MM.1S (cell line): ENCODE data around the gene FCAR.
"Not testable (repeated sequence)": the region's sequence is repeated elsewhere in the genome, so short reads cannot be mapped to it uniquely, and the experiment has no call there.

Experiments used
- EZH2 ChIP-seq: fragments of 300-600 bp; sonication (generic); optimal IDR thresholded peaks from 2 replicates; pipeline ENCODE3; 2017; ENCODE audit warnings: low read depth, mild to moderate bottlenecking, antibody characterized with exemption, low read length, mixed read lengths
- EZH2phosphoT487 ChIP-seq: fragments of 300-600 bp; sonication (generic); IDR thresholded peaks from 2 replicates; pipeline ENCODE4 v1.6.1; 2018; ENCODE audit warnings: antibody characterized with exemption, low read length
- TF ChIP-seq, protein P1 (sequence below): fragments of 300-600 bp; sonication (generic); IDR thresholded peaks from 2 replicates; pipeline ENCODE4 v1.5.1; 2016; ENCODE audit warnings: antibody characterized with exemption, low read length, mixed read lengths

DNA sequence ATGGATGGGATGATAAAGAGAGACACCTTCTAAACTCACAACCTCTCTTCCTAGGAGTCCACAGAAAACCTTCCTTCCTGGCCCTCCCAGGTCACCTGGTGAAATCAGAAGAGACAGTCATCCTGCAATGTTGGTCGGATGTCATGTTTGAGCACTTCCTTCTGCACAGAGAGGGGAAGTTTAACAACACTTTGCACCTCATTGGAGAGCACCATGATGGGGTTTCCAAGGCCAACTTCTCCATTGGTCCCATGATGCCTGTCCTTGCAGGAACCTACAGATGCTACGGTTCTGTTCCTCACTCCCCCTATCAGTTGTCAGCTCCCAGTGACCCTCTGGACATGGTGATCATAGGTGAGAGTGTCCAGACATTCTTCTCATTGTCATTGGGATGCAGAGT, 36.5 kb upstream of the FCAR start:
- TF ChIP-seq, protein P1, sequence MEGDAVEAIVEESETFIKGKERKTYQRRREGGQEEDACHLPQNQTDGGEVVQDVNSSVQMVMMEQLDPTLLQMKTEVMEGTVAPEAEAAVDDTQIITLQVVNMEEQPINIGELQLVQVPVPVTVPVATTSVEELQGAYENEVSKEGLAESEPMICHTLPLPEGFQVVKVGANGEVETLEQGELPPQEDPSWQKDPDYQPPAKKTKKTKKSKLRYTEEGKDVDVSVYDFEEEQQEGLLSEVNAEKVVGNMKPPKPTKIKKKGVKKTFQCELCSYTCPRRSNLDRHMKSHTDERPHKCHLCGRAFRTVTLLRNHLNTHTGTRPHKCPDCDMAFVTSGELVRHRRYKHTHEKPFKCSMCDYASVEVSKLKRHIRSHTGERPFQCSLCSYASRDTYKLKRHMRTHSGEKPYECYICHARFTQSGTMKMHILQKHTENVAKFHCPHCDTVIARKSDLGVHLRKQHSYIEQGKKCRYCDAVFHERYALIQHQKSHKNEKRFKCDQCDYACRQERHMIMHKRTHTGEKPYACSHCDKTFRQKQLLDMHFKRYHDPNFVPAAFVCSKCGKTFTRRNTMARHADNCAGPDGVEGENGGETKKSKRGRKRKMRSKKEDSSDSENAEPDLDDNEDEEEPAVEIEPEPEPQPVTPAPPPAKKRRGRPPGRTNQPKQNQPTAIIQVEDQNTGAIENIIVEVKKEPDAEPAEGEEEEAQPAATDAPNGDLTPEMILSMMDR: not testable (repeated sequence)
- not testable (repeated sequence) for TF ChIP-seq EZH2, EZH2phosphoT487
